HCT116 (cell line): ENCODE measurements around the gene DUSP14. TPM values are rescaled to one million over a fixed set of nuclear protein-coding genes. Genes with fewer than 3 reads are reported as not detected.

ENCODE experiments used
- ATAC-seq: fragments of 200-7000 bp; cut with Tn5 transposase; 2 replicates; pipeline ENCODE4 v1.9.1; 2020; ENCODE audit warnings: mild to moderate bottlenecking, moderate library complexity
- BruUV-seq: library from RNA; stranded (reverse); fragments of 400-500 nt; replicated peaks from 2 replicates; lab custom pipeline; 2021; lab: Mats Ljungman, UMichigan
- CTCF ChIA-PET: fragments of 300-600 bp; sonication (Branson Sonifier 250); formaldehyde crosslinking; loops from one replicate; lab custom pipeline; 2021; ENCODE audit warnings: antibody characterized with exemption; lab: Charles Lee
- POLR2A ChIA-PET: fragments of 300-600, 350-600 bp; sonication (Branson Sonifier 250); formaldehyde crosslinking; loops from one replicate; lab custom pipeline; 2021; ENCODE audit warnings: antibody characterized with exemption; lab: Charles Lee
- RAD21 ChIA-PET, 2 experiments: fragments of 300-600 bp; sonication (Branson Sonifier 250); formaldehyde crosslinking; loops; one replicate each; lab custom pipeline; 2023; ENCODE audit warnings: low total read pairs in 2 of 2; ENCODE audit not compliant: uncharacterized antibody in 2 of 2, unreplicated experiment in 2 of 2, low non-redundant PET in 1 of 2; lab: Charles Lee
- DNase-seq: peaks from one replicate; pipeline ENCODE4 v3.0.0-alpha.2; 2010; ENCODE audit warnings: low read depth, low spot score
- H2AFZ ChIP-seq: fragments of 200-600 bp; shearing (Covaris generic), sonication (generic); 2 replicates; pipeline ENCODE4 v1.6.1; 2017; ENCODE audit warnings: low read depth, mixed run types, mixed read lengths, antibody characterized with exemption, low read length; ENCODE audit not compliant: poor library complexity, severe bottlenecking
- H3K27ac ChIP-seq: 2 replicates; pipeline ENCODE4 v1.5.1; 2012; ENCODE audit warnings: low read depth, low read length
- H3K27me3 ChIP-seq: fragments of 200-600 bp; sonication (generic); 2 replicates; pipeline ENCODE4 v1.6.1; 2016; ENCODE audit warnings: mixed run types, low read length, mixed read lengths; ENCODE audit not compliant: insufficient read depth
- H3K36me3 ChIP-seq, 2 experiments: fragments of 200-500 bp in 1 of 2; fragments of 200-600 bp in 1 of 2; sonication (Bioruptor generic) in 1 of 2; sonication (generic) in 1 of 2; 2 replicates each; pipeline versions ENCODE4 v1.5.1 to v1.6.1; 2014 to 2016; ENCODE audit warnings: low read length in 2 of 2, inconsistent platforms in 1 of 2, mixed read lengths in 1 of 2, mixed run types in 1 of 2; ENCODE audit not compliant: insufficient read depth in 2 of 2, control insufficient read depth in 1 of 2
- H3K4me1 ChIP-seq, 2 experiments: fragments of 200-600 bp in 1 of 2; sonication (generic) in 1 of 2; 2 replicates each; pipeline versions ENCODE4 v1.5.1 to v1.6.1; 2012 to 2017; ENCODE audit warnings: low read length in 2 of 2, inconsistent platforms in 1 of 2, mild to moderate bottlenecking in 1 of 2, mixed read lengths in 1 of 2, mixed run types in 1 of 2, moderate library complexity in 1 of 2; ENCODE audit not compliant: insufficient read depth in 2 of 2, control insufficient read depth in 1 of 2
- H3K4me2 ChIP-seq: fragments of 200-600 bp; sonication (generic); 2 replicates; pipeline ENCODE4 v1.6.1; 2017; ENCODE audit warnings: mixed run types, low read length, mixed read lengths
- H3K4me3 ChIP-seq, 2 experiments: fragments of 200-600 bp in 1 of 2; sonication (generic) in 1 of 2; replicated peaks in 1 of 2; 2 replicates each; pipeline ENCODE4 v1.5.1; 2011 to 2016; ENCODE audit warnings: low read length in 2 of 2, control low read depth in 1 of 2, low read depth in 1 of 2, mild to moderate bottlenecking in 1 of 2, mixed read lengths in 1 of 2, mixed run types in 1 of 2
- H3K79me2 ChIP-seq: fragments of 200-600 bp; sonication (generic); 2 replicates; pipeline ENCODE4 v1.6.1; 2017; ENCODE audit warnings: mild to moderate bottlenecking, mixed run types, low read length, moderate library complexity, mixed read lengths; ENCODE audit not compliant: insufficient read depth
- H3K9ac ChIP-seq: fragments of 200-600 bp; sonication (generic); 2 replicates; pipeline ENCODE4 v1.6.1; 2016; ENCODE audit warnings: low read length, mixed read lengths
- H3K9me2 ChIP-seq: fragments of 200-600 bp; sonication (generic), shearing (Covaris generic); 2 replicates; pipeline ENCODE4 v1.6.1; 2017; ENCODE audit warnings: mixed run types, mild to moderate bottlenecking, moderate library complexity; ENCODE audit not compliant: insufficient read depth
- H3K9me3 ChIP-seq, 2 experiments: fragments of 200-500 bp in 1 of 2; fragments of 200-600 bp in 1 of 2; sonication (Bioruptor generic) in 1 of 2; sonication (generic) in 1 of 2; 2 replicates each; pipeline ENCODE4 v1.6.1; 2014 to 2017; ENCODE audit warnings: low read length in 2 of 2, mixed read lengths in 2 of 2, inconsistent platforms in 1 of 2, low read depth in 1 of 2, mild to moderate bottlenecking in 1 of 2, mixed run types in 1 of 2, moderate library complexity in 1 of 2; ENCODE audit not compliant: control insufficient read depth in 1 of 2, insufficient read depth in 1 of 2
- H4K20me1 ChIP-seq: fragments of 200-600 bp; sonication (generic), shearing (Covaris generic); 2 replicates; pipeline ENCODE4 v1.6.1; 2017; ENCODE audit warnings: mixed run types, mild to moderate bottlenecking, moderate library complexity; ENCODE audit not compliant: insufficient read depth
- ELF1 ChIP-seq: IDR thresholded peaks from 2 replicates; pipeline ENCODE4 v1.6.1; 2012; ENCODE audit warnings: low read depth, borderline replicate concordance
- EZH2phosphoT487 ChIP-seq: fragments of 200-600 bp; IDR thresholded peaks from 2 replicates; pipeline ENCODE4 v1.6.1; 2018; ENCODE audit warnings: antibody characterized with exemption, borderline replicate concordance
- FOSL1 ChIP-seq: IDR thresholded peaks from 2 replicates; pipeline ENCODE4 v1.6.1; 2012; ENCODE audit warnings: low read depth
- JUND ChIP-seq: IDR thresholded peaks from 2 replicates; pipeline ENCODE4 v1.6.1; 2012
- POLR2A ChIP-seq: IDR thresholded peaks from 2 replicates; pipeline ENCODE4 v1.7.0; 2011; ENCODE audit warnings: borderline replicate concordance; ENCODE audit not compliant: insufficient read depth, insufficient read length; ENCODE audit errors: extremely low read depth
- SP1 ChIP-seq: IDR thresholded peaks from 2 replicates; pipeline ENCODE4 v1.6.1; 2012; ENCODE audit warnings: low read depth
- SRF ChIP-seq: IDR thresholded peaks from 2 replicates; pipeline ENCODE4 v1.6.1; 2012; ENCODE audit warnings: low read depth
- TCF7L2 ChIP-seq: IDR thresholded peaks from 2 replicates; pipeline ENCODE4 v1.7.0; 2011; ENCODE audit warnings: borderline replicate concordance, inconsistent platforms; ENCODE audit not compliant: insufficient read depth, insufficient read length; ENCODE audit errors: extremely low read depth
- YY1 ChIP-seq: IDR thresholded peaks from 2 replicates; pipeline ENCODE4 v1.6.1; 2011; ENCODE audit warnings: low read length, low read depth, moderate library complexity, mild to moderate bottlenecking; ENCODE audit not compliant: insufficient replicate concordance; ENCODE audit errors: extremely low read depth
- ZBTB33 ChIP-seq: IDR thresholded peaks from 2 replicates; pipeline ENCODE4 v1.6.1; 2011; ENCODE audit warnings: mild to moderate bottlenecking, low read length, moderate library complexity; ENCODE audit not compliant: insufficient replicate concordance; ENCODE audit errors: extremely low read depth
- intact Hi-C: fragments of 100-400 bp; cut with micrococcal nuclease; formaldehyde crosslinking; loops from 2 replicates; pipeline ENCODE4 v1.10.0; 2022
- total RNA-seq: library from RNA; stranded (reverse); gene quantifications from one replicate; pipeline ENCODE4 v1.2.1, GENCODE V29; 2021; ENCODE audit not compliant: unreplicated experiment

The DUSP14 gene
- total RNA-seq, 1 experiment from 2014 or later: 27.6 TPM

DNA sequence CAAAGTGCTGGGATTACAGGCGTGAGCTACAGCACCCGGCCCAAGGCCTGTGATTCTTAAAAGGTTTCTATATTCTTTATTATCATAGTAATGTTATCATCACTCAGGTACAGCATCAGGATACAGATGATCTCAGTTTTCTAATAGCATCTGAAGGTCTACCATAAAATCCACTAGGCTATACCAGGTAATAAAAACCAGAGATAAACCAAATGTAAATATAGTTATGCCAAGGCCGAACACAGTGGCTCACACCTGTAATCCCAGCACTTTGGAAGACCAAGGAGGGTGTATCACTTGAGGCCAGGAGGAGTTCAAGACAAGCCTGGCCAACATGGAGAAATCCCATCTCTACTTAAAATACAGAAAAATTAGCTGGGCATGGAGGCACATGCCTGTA is 65.7 kb downstream of the DUSP14 start:
- ATAC-seq (no peak), DNase-seq (no peak)
- H3K9me2 ChIP-seq: no peaks in the 10 kb centered on the region
- TF ChIP-seq FOSL1: no peak
- no peak for TF ChIP-seq JUND
- TF ChIP-seq SRF: no peak
- TF ChIP-seq TCF7L2: no peak
- H3K79me2 ChIP-seq: no peaks in the 10 kb centered on the region
- ChIA-PET RAD21 (no interaction called here), POLR2A (no interaction called here), CTCF (interaction anchor here (0.7 kb wide), 1 partner anchor 15 kb away, joined by 3 read pairs; no protein-coding TSS in a partner anchor)
- H3K36me3 ChIP-seq: peaks cover 7 to 21% of the 10 kb centered on the region in 2 experiments; a peak in 3 of 4 replicates
- no peak overlapping the region for H2AFZ ChIP-seq
- no peak overlapping the region for H3K9ac ChIP-seq
- H3K4me2 ChIP-seq: no peak overlapping the region
- no peaks in the 10 kb centered on the region for H3K4me1 ChIP-seq
- H3K4me3 ChIP-seq: no peak overlapping the region
- BruUV-seq: no TSS peak
- intact Hi-C loops: loop anchor here (10.0 kb wide), 1 partner anchor 49 kb away; the partner anchor contains the start of gene SYNRG
- H3K27ac ChIP-seq: no peak overlapping the region
- no peaks in the 10 kb centered on the region for H3K27me3 ChIP-seq
- H3K9me3 ChIP-seq: no peaks in the 10 kb centered on the region
- no peaks in the 10 kb centered on the region for H4K20me1 ChIP-seq

GRCh38 chr17:37557482-37557881 is 67.8 kb downstream of the DUSP14 start:
- RAD21 ChIA-PET: no interaction called here
- Histone ChIP-seq H3K36me3 (peaks cover 12 to 21% of the 10 kb centered on the region in 2 experiments; a peak in 3 of 4 replicates), H3K27ac (no peak overlapping the region), H2AFZ (no peak overlapping the region), H3K9ac (no peak overlapping the region), H3K27me3 (no peaks in the 10 kb centered on the region), H3K79me2 (no peaks in the 10 kb centered on the region), H3K4me3 (no peak overlapping the region), H3K4me1 (no peaks in the 10 kb centered on the region), H3K4me2 (no peak overlapping the region), H3K9me2 (no peaks in the 10 kb centered on the region), H4K20me1 (no peaks in the 10 kb centered on the region), H3K9me3 (no peaks in the 10 kb centered on the region)
- no peak for ATAC-seq
- no peak for DNase-seq
- BruUV-seq: no TSS peak
- POLR2A ChIA-PET: no interaction called here
- CTCF ChIA-PET: no interaction called here
- intact Hi-C loops: loop anchor here (10.0 kb wide), 1 partner anchor 47 kb away; the partner anchor contains the start of gene SYNRG
- TF ChIP-seq FOSL1 (no peak), TCF7L2 (no peak), EZH2phosphoT487 (no peak), SP1 (no peak), ELF1 (no peak), POLR2A (no peak), YY1 (no peak), ZBTB33 (no peak), JUND (no peak)
